ENCODE data around the gene NOG. TPM values are rescaled to one million over a fixed set of nuclear protein-coding genes. Genes with fewer than 3 reads are reported as not detected.

Gene NOG
- total RNA-seq, 2 donors from 2014 or later: 1.5 TPM; not detected in 1

DNA sequence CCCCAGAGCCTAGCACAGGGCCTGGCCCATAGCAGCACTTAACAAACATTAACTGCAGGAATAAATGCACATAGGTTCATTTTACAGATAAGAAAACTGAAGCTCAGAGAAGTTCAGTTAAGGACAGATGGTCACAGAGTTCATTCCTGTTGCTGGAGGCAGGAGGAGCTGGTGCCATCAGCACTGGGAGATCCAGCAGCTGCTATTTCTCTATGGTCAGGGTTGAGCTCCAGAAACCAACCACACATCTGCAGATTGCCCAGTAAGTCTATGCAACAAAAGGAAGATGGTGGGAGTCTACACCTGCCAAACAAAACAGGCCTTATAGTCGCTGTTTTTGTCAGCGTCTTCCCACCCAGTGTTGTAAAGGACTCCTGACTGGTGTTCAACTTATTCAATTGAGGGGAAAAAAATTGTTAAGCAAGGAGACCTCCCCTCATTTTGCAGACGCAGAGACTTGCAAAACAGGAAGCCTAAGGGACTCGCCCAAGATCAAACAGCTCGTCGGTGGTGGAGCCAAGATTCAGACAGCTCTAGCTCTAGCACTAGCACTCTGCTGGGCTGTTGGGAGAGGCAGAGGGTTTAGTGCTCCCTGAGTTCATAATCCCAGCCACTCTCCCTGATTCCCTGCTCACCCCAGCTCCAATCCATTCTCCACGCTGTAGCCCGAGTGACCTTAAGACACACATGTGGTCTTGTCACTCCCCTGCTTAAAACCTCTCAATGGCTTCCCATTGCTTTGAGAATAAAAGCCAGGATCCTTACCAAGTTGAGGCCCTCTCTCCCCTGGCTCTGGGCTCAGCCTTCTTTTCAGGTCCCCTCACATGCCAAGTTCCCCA, 9.0 kb downstream of the NOG start:
- TF ChIP-seq, protein P1, sequence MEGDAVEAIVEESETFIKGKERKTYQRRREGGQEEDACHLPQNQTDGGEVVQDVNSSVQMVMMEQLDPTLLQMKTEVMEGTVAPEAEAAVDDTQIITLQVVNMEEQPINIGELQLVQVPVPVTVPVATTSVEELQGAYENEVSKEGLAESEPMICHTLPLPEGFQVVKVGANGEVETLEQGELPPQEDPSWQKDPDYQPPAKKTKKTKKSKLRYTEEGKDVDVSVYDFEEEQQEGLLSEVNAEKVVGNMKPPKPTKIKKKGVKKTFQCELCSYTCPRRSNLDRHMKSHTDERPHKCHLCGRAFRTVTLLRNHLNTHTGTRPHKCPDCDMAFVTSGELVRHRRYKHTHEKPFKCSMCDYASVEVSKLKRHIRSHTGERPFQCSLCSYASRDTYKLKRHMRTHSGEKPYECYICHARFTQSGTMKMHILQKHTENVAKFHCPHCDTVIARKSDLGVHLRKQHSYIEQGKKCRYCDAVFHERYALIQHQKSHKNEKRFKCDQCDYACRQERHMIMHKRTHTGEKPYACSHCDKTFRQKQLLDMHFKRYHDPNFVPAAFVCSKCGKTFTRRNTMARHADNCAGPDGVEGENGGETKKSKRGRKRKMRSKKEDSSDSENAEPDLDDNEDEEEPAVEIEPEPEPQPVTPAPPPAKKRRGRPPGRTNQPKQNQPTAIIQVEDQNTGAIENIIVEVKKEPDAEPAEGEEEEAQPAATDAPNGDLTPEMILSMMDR (IDR thresholded peaks at IDR 0.05): no peak
- Histone ChIP-seq H3K4me1 (peaks cover 0 to 7% of the 10 kb centered on the region in 2 donors), H3K36me3 (no peaks in the 10 kb centered on the region), H3K4me3 (no peak overlapping the region), H3K27me3 (no peaks in the 10 kb centered on the region), H3K27ac (no peak overlapping the region), H3K9me3 (no peaks in the 10 kb centered on the region)
- no peak for DNase-seq (ENCODE audit: low spot score)

DNA sequence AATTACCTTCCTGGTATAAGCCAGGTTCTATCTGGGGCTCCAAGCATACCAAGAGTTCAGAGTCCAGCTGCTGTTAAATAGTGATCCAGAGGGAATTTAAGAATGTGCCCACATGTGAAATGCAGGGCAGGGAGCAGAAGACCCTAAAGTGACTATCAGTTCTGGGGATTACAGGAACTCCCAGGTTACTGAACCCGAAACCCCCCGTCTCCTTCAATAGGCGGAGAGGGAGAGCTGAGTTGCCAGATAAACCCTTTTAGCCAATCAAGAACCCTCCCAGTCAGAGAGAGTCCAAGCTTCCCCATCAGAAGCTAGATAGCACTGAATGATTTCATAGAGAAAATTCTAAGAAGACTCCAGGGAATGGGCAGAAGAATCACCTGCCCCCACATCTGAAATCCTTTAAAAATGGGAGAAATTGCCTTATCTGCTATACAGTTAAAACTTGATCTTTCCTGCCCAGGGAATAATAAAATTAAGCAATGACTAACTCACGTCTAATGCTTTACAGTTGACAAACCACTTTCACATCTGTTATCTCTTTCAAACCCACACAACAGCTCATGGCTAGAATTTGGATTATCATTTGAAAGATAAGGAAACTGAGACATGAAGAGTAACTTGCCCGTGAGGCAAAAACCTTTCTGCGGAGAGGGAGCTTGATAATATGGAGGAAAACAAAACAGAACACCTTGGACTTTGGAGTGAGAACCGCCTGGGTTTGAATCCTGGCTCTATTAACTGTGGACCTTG, 10.2 kb downstream of the NOG start:
- TF ChIP-seq, protein P1 (IDR thresholded peaks at IDR 0.05): no peak

DNA sequence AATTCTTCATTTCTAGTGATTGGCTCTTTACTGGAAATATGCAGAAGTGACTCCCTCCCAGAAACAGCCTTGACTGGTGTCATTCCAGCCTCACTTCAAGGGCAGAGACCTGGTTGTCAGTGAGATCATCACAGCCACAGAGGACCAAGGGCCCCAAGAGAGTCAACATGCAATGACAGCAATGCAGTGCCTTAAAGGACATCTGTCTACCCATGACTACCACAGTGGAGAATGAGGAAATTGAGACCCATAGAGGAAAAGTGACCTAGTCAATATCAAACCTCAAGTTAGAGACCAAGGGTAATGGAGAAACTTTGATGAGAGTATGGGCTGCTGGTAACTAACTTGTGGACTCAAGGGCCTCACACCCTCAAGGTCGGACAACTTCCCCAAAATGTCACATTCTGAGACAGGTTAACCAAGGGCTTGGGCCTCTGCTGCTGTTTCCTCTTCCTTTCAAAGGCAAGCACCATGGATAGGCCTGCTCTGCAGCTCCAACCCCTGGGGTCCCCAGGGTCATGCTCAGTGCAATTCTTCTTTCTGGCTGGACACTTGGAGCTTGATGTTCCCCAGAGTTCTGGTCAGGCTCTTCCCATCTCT, 11.3 kb downstream of the NOG start:
- no peak overlapping the region for H3K4me3 ChIP-seq
- no peaks in the 10 kb centered on the region for H3K27me3 ChIP-seq
- H3K27ac ChIP-seq: no peak overlapping the region
- no peaks in the 10 kb centered on the region for H3K9me3 ChIP-seq
- no peaks in the 10 kb centered on the region for H3K4me1 ChIP-seq
- TF ChIP-seq, protein P1 (IDR thresholded peaks at IDR 0.05): no peak
- H3K36me3 ChIP-seq: no peaks in the 10 kb centered on the region
- no peak for DNase-seq (ENCODE audit: low spot score)

More for the DNA sequence above, 10.2 kb downstream of the NOG start:
- DNase-seq (ENCODE audit: low spot score): no peak
- no peaks in the 10 kb centered on the region for H3K27me3 ChIP-seq
- H3K4me3 ChIP-seq: no peak overlapping the region
- no peaks in the 10 kb centered on the region for H3K36me3 ChIP-seq
- H3K4me1 ChIP-seq: no peaks in the 10 kb centered on the region
- no peak overlapping the region for H3K27ac ChIP-seq
- no peaks in the 10 kb centered on the region for H3K9me3 ChIP-seq

DNA sequence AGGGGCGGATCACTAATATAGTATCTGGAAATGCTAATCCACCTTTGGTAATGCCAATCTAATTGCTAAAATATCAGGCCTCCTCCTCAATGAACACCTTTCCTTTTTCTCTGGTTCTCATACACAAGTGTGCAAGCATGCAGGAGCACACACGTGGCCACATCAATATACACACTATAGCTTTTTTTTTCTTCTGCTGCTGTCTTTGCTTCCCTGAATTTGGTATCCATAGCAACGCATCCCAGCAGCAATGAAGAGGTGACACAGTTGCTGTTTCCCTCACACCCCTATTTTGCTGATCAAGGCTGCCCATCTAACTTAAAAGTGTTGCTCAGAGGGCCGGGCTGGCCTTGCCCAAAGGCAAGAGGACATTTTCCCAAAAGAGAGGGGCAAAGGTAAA, 15.4 kb downstream of the NOG start:
- Histone ChIP-seq H3K4me3 (no peak overlapping the region), H3K4me1 (no peaks in the 10 kb centered on the region), H3K9me3 (no peaks in the 10 kb centered on the region), H3K36me3 (no peaks in the 10 kb centered on the region), H3K27ac (no peak overlapping the region), H3K27me3 (no peaks in the 10 kb centered on the region)
- no peak for DNase-seq (ENCODE audit: low spot score)
- TF ChIP-seq, protein P1 (IDR thresholded peaks at IDR 0.05): no peak

DNA sequence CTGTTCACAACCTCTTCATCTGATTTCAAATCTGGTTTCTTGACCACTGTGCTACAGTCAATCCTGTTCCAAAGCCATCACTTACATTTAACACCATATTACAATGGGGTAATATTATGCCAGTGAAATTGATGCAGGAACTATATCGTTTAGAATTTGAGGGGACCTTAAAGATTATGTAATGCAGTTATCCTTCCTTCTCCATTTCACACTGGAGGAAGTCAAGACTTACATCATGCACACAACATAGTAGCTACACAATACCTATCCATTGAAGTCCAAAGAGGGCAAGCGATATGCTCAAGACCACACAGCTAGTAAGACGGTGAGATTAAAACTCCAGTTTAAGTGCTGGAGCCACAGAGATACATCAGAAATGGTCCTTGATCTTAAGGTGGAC, 16.8 kb downstream of the NOG start:
- DNase-seq (ENCODE audit: low spot score): no peak
- H3K27me3 ChIP-seq: no peaks in the 10 kb centered on the region
- no peaks in the 10 kb centered on the region for H3K4me1 ChIP-seq
- no peaks in the 10 kb centered on the region for H3K9me3 ChIP-seq
- H3K27ac ChIP-seq: no peak overlapping the region
- TF ChIP-seq, protein P1 (IDR thresholded peaks at IDR 0.05): no peak
- no peak overlapping the region for H3K4me3 ChIP-seq
- no peaks in the 10 kb centered on the region for H3K36me3 ChIP-seq

Measured in right atrium auricular region (tissue), 2 donors.